Nephron (organoid): Measurements from ENCODE around the gene TMUB2.
A peak's percentile ranks its signal among the peaks of the same experiment; 100 is the strongest.
"Not testable (repeated sequence)": the region's sequence is repeated elsewhere in the genome, so short reads cannot be mapped to it uniquely, and the experiment has no call there.

Source experiments
- H3K27ac Mint-ChIP-seq, 3 experiments: 2 replicates each; pipeline ENCODE4 v1.8.0; 2020; ENCODE audit warnings: mixed read lengths in 3 of 3, mild to moderate bottlenecking in 2 of 3, moderate library complexity in 1 of 3
- H3K27me3 Mint-ChIP-seq: 2 replicates; pipeline ENCODE4 v1.8.0; 2021; ENCODE audit warnings: low read depth, mild to moderate bottlenecking, moderate library complexity, mixed read lengths
- H3K36me3 Mint-ChIP-seq: 2 replicates; pipeline ENCODE4 v1.8.0; 2020; ENCODE audit warnings: low read depth, mixed read lengths
- H3K4me1 Mint-ChIP-seq: 2 replicates; pipeline ENCODE4 v1.8.0; 2020; ENCODE audit warnings: mixed read lengths
- H3K4me3 Mint-ChIP-seq, 3 experiments: 2 replicates each; pipeline ENCODE4 v1.8.0; 2020; ENCODE audit warnings: mild to moderate bottlenecking in 3 of 3, mixed read lengths in 3 of 3, moderate library complexity in 2 of 3
- H3K9me3 Mint-ChIP-seq: 2 replicates; pipeline ENCODE4 v1.8.0; 2020; ENCODE audit warnings: mixed read lengths
- TF ChIP-seq, protein P1 (sequence below), 3 experiments: fragments of 200-600 bp; sonication (generic); IDR thresholded peaks; one replicate each; pipeline ENCODE4 v1.5.0; 2021; ENCODE audit warnings: antibody characterized with exemption in 3 of 3; ENCODE audit not compliant: unreplicated experiment in 3 of 3

The TMUB2 gene

GRCh38 chr17:44186307-44187130 is at the start of gene TMUB2:
TMUB2 (plus strand) TSS chr17:44186972; CDS start chr17:44187709, 737 bp downstream.
- Mint-ChIP-seq H3K9me3 (peaks cover 3% of the 10 kb centered on the region), H3K4me3 (peak within 1 kb of the TSS; percentile 92 to 96 (median 93)), H3K27ac (peak within 1 kb of the TSS; percentile 95 to 99 (median 98)), H3K27me3 (no peaks in the 10 kb centered on the region), H3K4me1 (peaks cover 51% of the 10 kb centered on the region), H3K36me3 (peaks cover 29% of the 10 kb centered on the region)
- TF ChIP-seq, protein P1, sequence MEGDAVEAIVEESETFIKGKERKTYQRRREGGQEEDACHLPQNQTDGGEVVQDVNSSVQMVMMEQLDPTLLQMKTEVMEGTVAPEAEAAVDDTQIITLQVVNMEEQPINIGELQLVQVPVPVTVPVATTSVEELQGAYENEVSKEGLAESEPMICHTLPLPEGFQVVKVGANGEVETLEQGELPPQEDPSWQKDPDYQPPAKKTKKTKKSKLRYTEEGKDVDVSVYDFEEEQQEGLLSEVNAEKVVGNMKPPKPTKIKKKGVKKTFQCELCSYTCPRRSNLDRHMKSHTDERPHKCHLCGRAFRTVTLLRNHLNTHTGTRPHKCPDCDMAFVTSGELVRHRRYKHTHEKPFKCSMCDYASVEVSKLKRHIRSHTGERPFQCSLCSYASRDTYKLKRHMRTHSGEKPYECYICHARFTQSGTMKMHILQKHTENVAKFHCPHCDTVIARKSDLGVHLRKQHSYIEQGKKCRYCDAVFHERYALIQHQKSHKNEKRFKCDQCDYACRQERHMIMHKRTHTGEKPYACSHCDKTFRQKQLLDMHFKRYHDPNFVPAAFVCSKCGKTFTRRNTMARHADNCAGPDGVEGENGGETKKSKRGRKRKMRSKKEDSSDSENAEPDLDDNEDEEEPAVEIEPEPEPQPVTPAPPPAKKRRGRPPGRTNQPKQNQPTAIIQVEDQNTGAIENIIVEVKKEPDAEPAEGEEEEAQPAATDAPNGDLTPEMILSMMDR (IDR thresholded peaks at IDR 0.05; ENCODE audit: unreplicated experiment in 3 of 3): no peak

- TF ChIP-seq, protein P1 (IDR thresholded peaks at IDR 0.05; ENCODE audit: unreplicated experiment in 3 of 3): no peak
- H3K27me3 Mint-ChIP-seq: peaks cover 5% of the 10 kb centered on the region
- H3K36me3 Mint-ChIP-seq: no peaks in the 10 kb centered on the region
- peak overlapping the region; percentile 50 to 66 (median 58) for H3K4me3 Mint-ChIP-seq
- H3K27ac Mint-ChIP-seq: peak overlapping the region in 1 of 3 experiments; percentile 3
- H3K4me1 Mint-ChIP-seq: peaks cover 19% of the 10 kb centered on the region
- no peaks in the 10 kb centered on the region for H3K9me3 Mint-ChIP-seq
Measured at GRCh38 chr17:44137891-44138709, 48.7 kb upstream of the TMUB2 start.

DNA sequence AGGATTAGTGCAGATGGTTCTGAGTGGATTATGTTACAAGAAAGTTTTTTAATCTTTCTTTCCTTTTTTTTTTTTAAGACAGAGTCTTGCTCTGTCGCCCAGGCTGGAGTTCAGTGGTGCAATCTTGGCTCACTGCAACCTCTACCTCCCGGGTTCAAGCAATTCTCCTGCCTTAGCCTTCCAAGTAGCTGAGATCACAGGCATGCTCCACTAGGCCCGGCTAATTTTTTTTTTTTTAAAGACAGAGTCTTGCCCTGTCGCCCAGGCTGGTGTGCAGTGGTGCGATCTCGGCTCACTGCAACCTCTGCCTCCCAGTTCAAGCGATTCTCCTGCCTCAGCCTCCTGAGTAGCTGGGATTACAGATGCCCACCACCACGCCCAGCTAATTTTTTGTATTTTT is 42.9 kb upstream of the TMUB2 start:
- H3K27me3 Mint-ChIP-seq, H3K4me1 Mint-ChIP-seq, H3K27ac Mint-ChIP-seq, H3K9me3 Mint-ChIP-seq: not testable (repeated sequence)
- H3K36me3 Mint-ChIP-seq: peaks cover 14% of the 10 kb centered on the region
- peak overlapping the region; percentile 65 to 74 (median 71) for H3K4me3 Mint-ChIP-seq

DNA sequence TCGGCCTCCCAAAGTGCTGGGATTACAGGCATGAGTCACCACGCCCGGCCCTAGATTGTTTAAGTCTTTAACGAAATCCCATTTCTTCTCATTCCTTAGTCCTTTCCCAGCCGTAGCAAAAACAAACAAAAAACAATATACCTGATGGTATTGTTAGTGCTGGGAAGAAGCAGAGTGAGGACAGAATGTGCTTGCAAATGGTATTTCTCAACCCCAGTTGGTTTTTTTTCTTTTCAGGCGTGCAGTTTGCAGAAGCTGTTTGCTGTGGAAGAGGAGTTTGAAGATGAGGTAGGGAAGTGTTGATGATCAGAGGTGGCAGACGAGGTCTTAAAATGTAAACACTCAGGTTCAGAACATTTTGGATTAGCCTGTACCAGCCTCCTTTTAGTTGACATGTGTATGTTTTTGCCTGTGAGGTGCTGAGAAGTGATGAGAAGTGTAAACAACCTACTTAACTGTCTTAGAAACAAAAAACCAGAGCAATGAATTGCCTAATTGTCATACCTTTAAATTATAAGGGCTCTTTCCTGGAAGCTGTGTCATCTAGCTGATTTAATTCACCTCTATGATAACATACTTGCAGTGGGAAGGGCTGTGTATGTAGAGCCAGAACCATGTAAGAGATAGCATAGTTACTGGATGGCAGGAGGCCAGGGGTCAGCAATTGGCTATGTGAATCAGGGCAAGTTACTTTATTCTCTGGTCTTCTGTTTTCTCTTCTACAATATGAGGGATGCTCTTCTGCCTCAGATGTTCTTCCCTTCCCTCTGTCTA is 41.6 kb upstream of the TMUB2 start:
- Mint-ChIP-seq H3K4me1 (peaks cover 10% of the 10 kb centered on the region), H3K9me3 (no peaks in the 10 kb centered on the region), H3K36me3 (peaks cover 14% of the 10 kb centered on the region), H3K4me3 (peak overlapping the region; percentile 16 to 50 (median 37)), H3K27ac (no peak overlapping the region), H3K27me3 (no peaks in the 10 kb centered on the region)
- TF ChIP-seq, protein P1 (IDR thresholded peaks at IDR 0.05; ENCODE audit: unreplicated experiment in 3 of 3): no peak

DNA sequence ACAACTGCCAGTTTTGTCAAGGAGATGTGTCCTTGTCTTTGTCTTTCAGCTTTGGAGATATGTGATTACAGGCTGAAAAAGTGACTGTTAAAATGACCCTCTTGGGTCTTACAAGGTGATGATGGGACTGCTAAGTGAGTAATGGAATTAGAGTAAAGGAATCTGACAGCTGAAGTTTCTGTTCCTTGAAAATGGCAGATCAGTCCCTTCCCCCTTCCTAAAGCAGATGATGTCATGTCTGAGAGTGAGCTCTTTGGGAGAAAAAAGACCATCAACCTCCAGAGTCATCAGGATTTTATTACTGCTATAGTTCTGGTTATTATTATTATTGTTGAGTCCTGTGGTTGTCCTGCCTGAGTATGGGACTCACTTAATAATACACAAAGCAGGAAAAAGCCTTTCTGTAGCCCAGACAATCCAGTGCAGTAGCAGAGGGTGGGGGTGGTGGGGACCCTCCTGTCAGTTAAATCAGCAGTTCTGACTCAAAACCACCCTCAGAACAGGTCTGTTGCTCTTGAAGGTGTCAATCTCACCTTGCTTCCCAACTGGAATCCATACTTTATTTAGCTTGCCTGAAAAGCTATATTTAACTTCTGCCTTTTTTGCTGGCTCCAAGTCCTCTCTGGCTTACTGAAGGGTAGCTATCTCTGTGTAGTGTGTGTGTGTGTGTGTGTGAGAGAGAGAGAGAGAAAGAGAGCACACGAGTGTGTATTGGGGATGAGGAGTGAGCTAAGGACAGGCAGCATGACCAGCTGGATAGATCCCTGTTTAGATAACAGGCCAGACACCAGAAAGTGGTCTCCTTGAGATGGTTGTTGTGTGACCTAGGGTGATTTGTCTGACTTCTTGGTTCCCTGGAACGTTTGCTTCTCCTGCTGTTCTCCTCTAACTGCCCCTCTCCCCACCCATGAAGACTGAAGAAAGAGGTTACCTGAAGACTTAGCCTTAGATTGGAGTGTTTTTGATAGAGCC is 40.1 kb upstream of the TMUB2 start:
- H3K27ac Mint-ChIP-seq: peak overlapping the region in 2 of 3 experiments; percentile 5 to 20
- peaks cover 7% of the 10 kb centered on the region for H3K4me1 Mint-ChIP-seq
- peaks cover 14% of the 10 kb centered on the region for H3K36me3 Mint-ChIP-seq
- H3K9me3 Mint-ChIP-seq: no peaks in the 10 kb centered on the region
- H3K4me3 Mint-ChIP-seq: peak overlapping the region in 1 of 3 experiments; percentile 35
- TF ChIP-seq, protein P1 (IDR thresholded peaks at IDR 0.05; ENCODE audit: unreplicated experiment in 3 of 3): no peak
- no peaks in the 10 kb centered on the region for H3K27me3 Mint-ChIP-seq
